ENCODE measurements around the gene OTUD1. TPM values are rescaled to one million over a fixed set of nuclear protein-coding genes. Genes with fewer than 3 reads are reported as not detected.

Gene OTUD1
- total RNA-seq, 1 donor from 2014 or later: 11.9 TPM

GRCh38 chr10:23457632-23458417 lies 18.9 kb downstream of the OTUD1 start:
- TF ChIP-seq CTCF (IDR thresholded peaks at IDR 0.05; ENCODE audit: unreplicated experiment): no peak

GRCh38 chr10:23459308-23459939 lies 20.5 kb downstream of the OTUD1 start:
- TF ChIP-seq CTCF (IDR thresholded peaks at IDR 0.05; ENCODE audit: unreplicated experiment): no peak
- H3K4me1 Mint-ChIP-seq (ENCODE audit: unreplicated experiment): peaks cover 7% of the 10 kb centered on the region
- H3K4me3 Mint-ChIP-seq (ENCODE audit: unreplicated experiment): no peak overlapping the region
- peaks cover 2% of the 10 kb centered on the region for H3K27me3 Mint-ChIP-seq (ENCODE audit: unreplicated experiment)
- no peaks in the 10 kb centered on the region for H3K9me3 Mint-ChIP-seq (ENCODE audit: unreplicated experiment)
- H3K27ac Mint-ChIP-seq (ENCODE audit: unreplicated experiment): no peak overlapping the region
- no peak for DNase-seq (ENCODE audit: low spot score)
- H3K36me3 Mint-ChIP-seq (ENCODE audit: low read depth, unreplicated experiment): no peaks in the 10 kb centered on the region

More at GRCh38 chr10:23457632-23458417, 18.9 kb downstream of the OTUD1 start:
- Mint-ChIP-seq H3K9me3 (ENCODE audit: unreplicated experiment) (no peaks in the 10 kb centered on the region), H3K36me3 (ENCODE audit: low read depth, unreplicated experiment) (no peaks in the 10 kb centered on the region), H3K4me1 (ENCODE audit: unreplicated experiment) (peaks cover 7% of the 10 kb centered on the region), H3K27ac (ENCODE audit: unreplicated experiment) (no peak overlapping the region), H3K27me3 (ENCODE audit: unreplicated experiment) (peaks cover 2% of the 10 kb centered on the region), H3K4me3 (ENCODE audit: unreplicated experiment) (no peak overlapping the region)
- no peak for DNase-seq (ENCODE audit: low spot score)

- Mint-ChIP-seq H3K36me3 (ENCODE audit: low read depth, unreplicated experiment) (no peaks in the 10 kb centered on the region), H3K9me3 (ENCODE audit: unreplicated experiment) (no peaks in the 10 kb centered on the region), H3K27me3 (ENCODE audit: unreplicated experiment) (peaks cover 2% of the 10 kb centered on the region), H3K27ac (ENCODE audit: unreplicated experiment) (no peak overlapping the region), H3K4me1 (ENCODE audit: unreplicated experiment) (peaks cover 7% of the 10 kb centered on the region), H3K4me3 (ENCODE audit: unreplicated experiment) (no peak overlapping the region)
- TF ChIP-seq CTCF (IDR thresholded peaks at IDR 0.05; ENCODE audit: unreplicated experiment): no peak
- DNase-seq (ENCODE audit: low spot score): no peak
Observed at GRCh38 chr10:23461557-23461956, 22.7 kb downstream of the OTUD1 start.

GRCh38 chr10:23467012-23467411 lies 28.1 kb downstream of the OTUD1 start:
- DNase-seq (ENCODE audit: low spot score): no peak
- H3K4me3 Mint-ChIP-seq (ENCODE audit: unreplicated experiment): no peak overlapping the region
- no peak for TF ChIP-seq CTCF (IDR thresholded peaks at IDR 0.05; ENCODE audit: unreplicated experiment)
- peaks cover 2% of the 10 kb centered on the region for H3K27me3 Mint-ChIP-seq (ENCODE audit: unreplicated experiment)
- no peak overlapping the region for H3K27ac Mint-ChIP-seq (ENCODE audit: unreplicated experiment)
- peaks cover 9% of the 10 kb centered on the region for H3K4me1 Mint-ChIP-seq (ENCODE audit: unreplicated experiment)
- H3K36me3 Mint-ChIP-seq (ENCODE audit: low read depth, unreplicated experiment): no peaks in the 10 kb centered on the region
- H3K9me3 Mint-ChIP-seq (ENCODE audit: unreplicated experiment): no peaks in the 10 kb centered on the region

- Mint-ChIP-seq H3K27ac (ENCODE audit: unreplicated experiment) (no peak overlapping the region), H3K27me3 (ENCODE audit: unreplicated experiment) (no peaks in the 10 kb centered on the region), H3K9me3 (ENCODE audit: unreplicated experiment) (no peaks in the 10 kb centered on the region), H3K4me3 (ENCODE audit: unreplicated experiment) (no peak overlapping the region), H3K4me1 (ENCODE audit: unreplicated experiment) (peaks cover 6% of the 10 kb centered on the region), H3K36me3 (ENCODE audit: low read depth, unreplicated experiment) (no peaks in the 10 kb centered on the region)
- DNase-seq (ENCODE audit: low spot score): no peak
- no peak for TF ChIP-seq CTCF (IDR thresholded peaks at IDR 0.05; ENCODE audit: unreplicated experiment)
Observed at GRCh38 chr10:23467548-23467947, 28.7 kb downstream of the OTUD1 start.
